Uterus (tissue), 2 donors: ENCODE results near the gene HIPK4.

Source experiments
- POLR2A ChIP-seq, 2 donors: fragments of 450-650 bp; IDR thresholded peaks; one replicate each; pipeline ENCODE4 v1.6.1; 2016; ENCODE audit warnings: antibody characterized with exemption in 2 of 2, mild to moderate bottlenecking in 1 of 2, moderate library complexity in 1 of 2
- TF ChIP-seq, protein P1 (sequence below), 4 experiments: fragments of 200-600 bp in 2 of 4; fragments of 450-650 bp in 2 of 4; sonication (generic) in 2 of 4; IDR thresholded peaks; one replicate each; pipeline ENCODE4 v1.5.1; 2016 to 2019; ENCODE audit warnings: antibody characterized with exemption in 4 of 4, mild to moderate bottlenecking in 2 of 4, moderate library complexity in 1 of 4

GRCh38 chr19:40360708-40361241 lies 29.2 kb downstream of the HIPK4 start:
- no peak for TF ChIP-seq POLR2A (IDR thresholded peaks at IDR 0.05)
- TF ChIP-seq, protein P1, sequence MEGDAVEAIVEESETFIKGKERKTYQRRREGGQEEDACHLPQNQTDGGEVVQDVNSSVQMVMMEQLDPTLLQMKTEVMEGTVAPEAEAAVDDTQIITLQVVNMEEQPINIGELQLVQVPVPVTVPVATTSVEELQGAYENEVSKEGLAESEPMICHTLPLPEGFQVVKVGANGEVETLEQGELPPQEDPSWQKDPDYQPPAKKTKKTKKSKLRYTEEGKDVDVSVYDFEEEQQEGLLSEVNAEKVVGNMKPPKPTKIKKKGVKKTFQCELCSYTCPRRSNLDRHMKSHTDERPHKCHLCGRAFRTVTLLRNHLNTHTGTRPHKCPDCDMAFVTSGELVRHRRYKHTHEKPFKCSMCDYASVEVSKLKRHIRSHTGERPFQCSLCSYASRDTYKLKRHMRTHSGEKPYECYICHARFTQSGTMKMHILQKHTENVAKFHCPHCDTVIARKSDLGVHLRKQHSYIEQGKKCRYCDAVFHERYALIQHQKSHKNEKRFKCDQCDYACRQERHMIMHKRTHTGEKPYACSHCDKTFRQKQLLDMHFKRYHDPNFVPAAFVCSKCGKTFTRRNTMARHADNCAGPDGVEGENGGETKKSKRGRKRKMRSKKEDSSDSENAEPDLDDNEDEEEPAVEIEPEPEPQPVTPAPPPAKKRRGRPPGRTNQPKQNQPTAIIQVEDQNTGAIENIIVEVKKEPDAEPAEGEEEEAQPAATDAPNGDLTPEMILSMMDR (IDR thresholded peaks at IDR 0.05) = no peak
